MCF 10A (cell line): Measurements from ENCODE around the gene TGM5. TPM values are rescaled to one million over a fixed set of nuclear protein-coding genes. Genes with fewer than 3 reads are reported as not detected.

Experiments used
- BruUV-seq: library from RNA; stranded (reverse); fragments of 400-500 nt; replicated peaks from 2 replicates; lab custom pipeline; 2021; lab: Mats Ljungman, UMichigan
- CTCF ChIA-PET: fragments of 300-600 bp; sonication (Branson Sonifier 250); formaldehyde crosslinking; extraction: SDS; loops from one replicate; lab custom pipeline; 2021; ENCODE audit warnings: antibody characterized with exemption, inconsistent platforms; lab: Yijun Ruan, JAX
- POLR2A ChIA-PET: fragments of 300-600, 350-650 bp; sonication (Branson Sonifier 250); formaldehyde crosslinking; extraction: SDS; loops from one replicate; lab custom pipeline; 2020; ENCODE audit warnings: antibody characterized with exemption, inconsistent platforms; lab: Yijun Ruan, JAX
- DNase-seq: peaks from one replicate; pipeline ENCODE4 v3.0.0-alpha.2; 2018; ENCODE audit not compliant: unreplicated experiment
- H3K27ac Mint-ChIP-seq: one replicate; pipeline ENCODE4 v1.8.0; 2022; ENCODE audit warnings: mild to moderate bottlenecking, low read depth, mixed read lengths; ENCODE audit not compliant: unreplicated experiment
- H3K27me3 Mint-ChIP-seq: one replicate; pipeline ENCODE4 v1.8.0; 2022; ENCODE audit warnings: mixed read lengths; ENCODE audit not compliant: insufficient read depth, unreplicated experiment
- H3K36me3 Mint-ChIP-seq: one replicate; pipeline ENCODE4 v1.8.0; 2022; ENCODE audit warnings: mild to moderate bottlenecking, moderate library complexity, mixed read lengths; ENCODE audit not compliant: insufficient read depth, unreplicated experiment
- H3K4me1 Mint-ChIP-seq: one replicate; pipeline ENCODE4 v1.8.0; 2022; ENCODE audit warnings: mixed read lengths; ENCODE audit not compliant: insufficient read depth, unreplicated experiment
- H3K4me3 Mint-ChIP-seq: one replicate; pipeline ENCODE4 v1.8.0; 2022; ENCODE audit warnings: mild to moderate bottlenecking, moderate library complexity, mixed read lengths; ENCODE audit not compliant: unreplicated experiment
- H3K9me3 Mint-ChIP-seq: one replicate; pipeline ENCODE4 v1.8.0; 2022; ENCODE audit warnings: mixed read lengths; ENCODE audit not compliant: unreplicated experiment
- CTCF ChIP-seq: fragments of 200-600 bp; IDR thresholded peaks from one replicate; pipeline ENCODE4 v1.8.0; 2022; ENCODE audit warnings: antibody characterized with exemption, mild to moderate bottlenecking; ENCODE audit not compliant: unreplicated experiment
- intact Hi-C: fragments of 100-400 bp; cut with micrococcal nuclease; formaldehyde crosslinking; loops from 2 replicates; pipeline ENCODE4 v1.14.1; 2022
- total RNA-seq: library from RNA; stranded (reverse); gene quantifications from 2 replicates; pipeline ENCODE4 v1.2.3, GENCODE V29; 2022

Gene TGM5
- total RNA-seq, 1 experiment from 2014 or later: 0.12 TPM

GRCh38 chr15:43183270-43183669 lies 83.5 kb downstream of the TGM5 start:
- TF ChIP-seq CTCF: no peak
- Mint-ChIP-seq H3K4me3 (no peak overlapping the region), H3K27ac (peak overlapping the region; percentile 21), H3K36me3 (peaks cover 24% of the 10 kb centered on the region), H3K27me3 (no peaks in the 10 kb centered on the region), H3K9me3 (no peaks in the 10 kb centered on the region), H3K4me1 (peaks cover 10% of the 10 kb centered on the region)
- ChIA-PET POLR2A (interaction anchor here (0.9 to 5.0 kb wide), 6 partner anchors 10 to 79 kb away, joined by 3 to 26 read pairs (median 8); partner anchors contain the start of gene UBR1), CTCF (interaction anchor here (0.6 to 2.3 kb wide), 6 partner anchors 21 to 147 kb away, joined by 3 to 14 read pairs (median 4); partner anchors contain the start of gene LCMT2)
- no peak for DNase-seq
- intact Hi-C loops: loop anchor here (10.0 kb wide), 1 partner anchor 48 kb away; the partner anchor contains the start of gene TMEM62
- no TSS peak for BruUV-seq

Other genes with a start within 250 kb of the TGM5 start
- 25.6 and 32.6 TPM in 2 replicates for gene UBR1, start 160.9 kb downstream of the TGM5 start, total RNA-seq
- gene TMEM62, start 133.3 kb downstream of the TGM5 start, total RNA-seq: 16.3 and 16.9 TPM in 2 replicates
- 45.5 and 50.4 TPM in 2 replicates for gene CCNDBP1, start 81.5 kb downstream of the TGM5 start, total RNA-seq
- not detected in 2 replicates for gene EPB42, start 45.9 kb downstream of the TGM5 start, total RNA-seq
- not detected in 2 replicates for gene TGM7, start 35.3 kb upstream of the TGM5 start, total RNA-seq
- gene LCMT2, start 63.6 kb upstream of the TGM5 start, total RNA-seq: 8.7 and 9.8 TPM in 2 replicates
- gene ZSCAN29, start 104.1 kb upstream of the TGM5 start, total RNA-seq: 38.7 and 38.9 TPM in 2 replicates
- 23.3 and 31.4 TPM in 2 replicates for gene TUBGCP4, start 104.2 kb upstream of the TGM5 start, total RNA-seq
- gene TP53BP1, start 226.2 kb upstream of the TGM5 start, total RNA-seq: 38.8 and 53.5 TPM in 2 replicates